GM23248 (cell line): ENCODE data around the gene CYRIA.

Experiments
- EZH2 ChIP-seq: fragments of 200-600 bp; sonication (generic); IDR thresholded peaks from 2 replicates; pipeline ENCODE4 v1.6.1; 2018; ENCODE audit warnings: antibody characterized with exemption, mild to moderate bottlenecking; ENCODE audit not compliant: insufficient read depth, poor library complexity, severe bottlenecking
- EZH2phosphoT487 ChIP-seq: fragments of 200-600 bp; sonication (generic); IDR thresholded peaks from 2 replicates; pipeline ENCODE4 v1.6.1; 2018; ENCODE audit warnings: antibody characterized with exemption, moderate library complexity, mild to moderate bottlenecking, low read depth; ENCODE audit not compliant: insufficient read depth

DNA sequence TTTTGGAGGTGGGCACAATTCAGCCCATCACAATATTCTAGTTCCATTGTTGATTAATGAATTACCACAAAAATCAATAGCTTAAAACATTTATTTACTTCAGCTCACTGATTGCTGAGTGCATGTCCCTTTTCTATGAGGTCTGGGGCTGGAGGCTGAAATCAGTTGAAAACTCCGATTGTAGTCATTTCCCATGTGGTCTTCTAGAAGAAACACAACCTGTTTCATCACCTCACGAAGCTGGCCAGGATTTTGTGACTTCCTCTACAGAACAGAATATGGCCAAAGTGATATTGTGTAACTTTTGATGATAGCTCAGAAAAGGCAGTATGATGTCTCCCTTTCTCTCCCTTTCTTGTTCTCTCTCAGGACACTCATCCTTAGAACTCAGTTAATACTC, 44.1 kb upstream of the CYRIA start:
- TF ChIP-seq EZH2phosphoT487 (no peak), EZH2 (no peak)
